IMR-90 (cell line): Measurements from ENCODE around the gene HOXA7. TPM values are rescaled to one million over a fixed set of nuclear protein-coding genes. Genes with fewer than 3 reads are reported as not detected.

Source experiments
- ATAC-seq: fragments of 200-7000 bp; cut with Tn5 transposase; 2 replicates; pipeline ENCODE4 v1.9.1; 2020; ENCODE audit warnings: low read depth, mild to moderate bottlenecking, moderate library complexity
- BruUV-seq: library from RNA; stranded (reverse); fragments of 400-500 nt; replicated peaks from 2 replicates; lab custom pipeline; 2021; lab: Mats Ljungman, UMichigan
- CTCF ChIA-PET: fragments of 300-600 bp; formaldehyde crosslinking; extraction: SDS; loops from one replicate; lab custom pipeline; 2021; ENCODE audit warnings: antibody characterized with exemption; lab: Yijun Ruan, JAX
- POLR2A ChIA-PET: fragments of 300-600 bp; sonication (Branson Sonifier 250); formaldehyde crosslinking; loops from one replicate; lab custom pipeline; 2022; ENCODE audit warnings: antibody characterized with exemption; ENCODE audit not compliant: unreplicated experiment; lab: Charles Lee
- DNase-seq: peaks from one replicate; pipeline ENCODE4 v3.0.0; 2013
- H2AFZ ChIP-seq: replicated peaks from 2 replicates; pipeline ENCODE3; 2013; ENCODE audit warnings: low read length, mild to moderate bottlenecking; ENCODE audit not compliant: poor library complexity
- H2AK5ac ChIP-seq: 2 replicates; pipeline ENCODE4 v1.6.1; 2013; ENCODE audit warnings: low read depth, low read length, inconsistent platforms
- H2AK9ac ChIP-seq: replicated peaks from 2 replicates; pipeline ENCODE3; 2013; ENCODE audit warnings: mild to moderate bottlenecking, low read depth, low read length, moderate library complexity; ENCODE audit not compliant: poor library complexity
- H2BK120ac ChIP-seq: 2 replicates; pipeline ENCODE4 v1.6.1; 2013; ENCODE audit warnings: low read depth, low read length, inconsistent platforms
- H2BK15ac ChIP-seq: 3 replicates; pipeline ENCODE4 v1.6.1; 2013; ENCODE audit warnings: low read depth, low read length, inconsistent platforms
- H2BK20ac ChIP-seq: 2 replicates; pipeline ENCODE4 v1.6.1; 2013; ENCODE audit warnings: low read depth, mild to moderate bottlenecking, inconsistent platforms, low read length, moderate library complexity
- H2BK5ac ChIP-seq: 2 replicates; pipeline ENCODE4 v1.6.1; 2013; ENCODE audit warnings: mild to moderate bottlenecking, low read depth, low read length, inconsistent platforms; ENCODE audit not compliant: poor library complexity, severe bottlenecking
- H3K14ac ChIP-seq: replicated peaks from 2 replicates; pipeline ENCODE4 v1.6.1; 2013; ENCODE audit warnings: low read depth, low read length, inconsistent platforms
- H3K18ac ChIP-seq: 2 replicates; pipeline ENCODE4 v1.6.1; 2013; ENCODE audit warnings: low read depth, low read length, control low read depth
- H3K23ac ChIP-seq: 2 replicates; pipeline ENCODE4 v1.6.1; 2013; ENCODE audit warnings: low read depth, low read length, inconsistent platforms
- H3K27ac ChIP-seq: 2 replicates; pipeline ENCODE4 v1.5.1; 2013; ENCODE audit warnings: mild to moderate bottlenecking, control low read depth, low read length; ENCODE audit not compliant: insufficient read depth
- H3K27me3 ChIP-seq: 2 replicates; pipeline ENCODE4 v1.6.1; 2013; ENCODE audit warnings: low read length; ENCODE audit not compliant: control insufficient read depth, insufficient read depth
- H3K36me3 ChIP-seq: 2 replicates; pipeline ENCODE4 v1.6.1; 2013; ENCODE audit warnings: low read length, mixed read lengths; ENCODE audit not compliant: control insufficient read depth, insufficient read depth
- H3K4ac ChIP-seq: 2 replicates; pipeline ENCODE4 v1.6.1; 2013; ENCODE audit warnings: low read depth, low read length, inconsistent platforms
- H3K4me1 ChIP-seq: 2 replicates; pipeline ENCODE4 v1.6.1; 2013; ENCODE audit warnings: low read length, mixed read lengths; ENCODE audit not compliant: control insufficient read depth, insufficient read depth
- H3K4me2 ChIP-seq: 2 replicates; pipeline ENCODE4 v1.6.1; 2013; ENCODE audit warnings: low read depth, mild to moderate bottlenecking, control low read depth, low read length, moderate library complexity
- H3K4me3 ChIP-seq: 2 replicates; pipeline ENCODE4 v1.5.1; 2013; ENCODE audit warnings: low read depth, mild to moderate bottlenecking, control low read depth, low read length, moderate library complexity; ENCODE audit not compliant: insufficient read depth
- H3K56ac ChIP-seq: 2 replicates; pipeline ENCODE4 v1.6.1; 2013; ENCODE audit warnings: low read length, inconsistent platforms; ENCODE audit not compliant: insufficient read depth; ENCODE audit errors: extremely low read depth
- H3K79me1 ChIP-seq, 2 experiments: 2 replicates each; pipeline ENCODE4 v1.6.1; 2013; ENCODE audit warnings: low read length in 2 of 2, inconsistent platforms in 1 of 2, low read depth in 1 of 2
- H3K9ac ChIP-seq: 2 replicates; pipeline ENCODE4 v1.6.1; 2013; ENCODE audit warnings: low read depth, low read length, control low read depth
- H3K9me1 ChIP-seq: 2 replicates; pipeline ENCODE4 v1.6.1; 2013; ENCODE audit warnings: low read length, inconsistent platforms; ENCODE audit not compliant: insufficient read depth
- H3K9me3 ChIP-seq: 2 replicates; pipeline ENCODE4 v1.6.1; 2013; ENCODE audit warnings: low read length; ENCODE audit not compliant: control insufficient read depth, insufficient read depth
- H4K20me1 ChIP-seq: 2 replicates; pipeline ENCODE4 v1.6.1; 2013; ENCODE audit warnings: low read length, inconsistent platforms; ENCODE audit not compliant: insufficient read depth
- H4K5ac ChIP-seq: 2 replicates; pipeline ENCODE4 v1.6.1; 2013; ENCODE audit warnings: mild to moderate bottlenecking, low read depth, low read length, control low read depth
- H4K8ac ChIP-seq, 2 experiments: 2 replicates each; pipeline ENCODE4 v1.6.1; 2013; ENCODE audit warnings: low read depth in 2 of 2, low read length in 2 of 2, control low read depth in 1 of 2, inconsistent platforms in 1 of 2
- H4K91ac ChIP-seq: 2 replicates; pipeline ENCODE4 v1.6.1; 2013; ENCODE audit warnings: low read depth, low read length, inconsistent platforms; ENCODE audit not compliant: insufficient read depth
- CHD1 ChIP-seq: IDR thresholded peaks from 2 replicates; pipeline ENCODE4 v1.6.1; 2012; ENCODE audit warnings: low read depth, low read length, improper control_type of control experiment
- CTCF ChIP-seq: conservative IDR thresholded peaks from 2 replicates; pipeline ENCODE4 v1.5.1; 2012; ENCODE audit warnings: mild to moderate bottlenecking, low read depth, low read length, improper control_type of control experiment
- MAZ ChIP-seq: IDR thresholded peaks from 2 replicates; pipeline ENCODE4 v1.6.1; 2012; ENCODE audit warnings: low read depth, mild to moderate bottlenecking, low read length, improper control_type of control experiment, moderate library complexity, borderline replicate concordance
- NFE2L2 ChIP-seq: fragments of 150-350 bp; IDR thresholded peaks from 2 replicates; pipeline ENCODE4 v1.6.1; 2016; ENCODE audit warnings: low read depth, mild to moderate bottlenecking, low read length
- POLR2A ChIP-seq: IDR thresholded peaks from 2 replicates; pipeline ENCODE4 v1.6.1; 2012; ENCODE audit warnings: mild to moderate bottlenecking, low read depth, low read length
- RCOR1 ChIP-seq: IDR thresholded peaks from 2 replicates; pipeline ENCODE4 v1.6.1; 2012; ENCODE audit warnings: mild to moderate bottlenecking, low read length, improper control_type of control experiment; ENCODE audit not compliant: insufficient replicate concordance
- SMC3 ChIP-seq: fragments of 150-350 bp; IDR thresholded peaks from 2 replicates; pipeline ENCODE4 v1.6.1; 2016; ENCODE audit warnings: low read depth, mild to moderate bottlenecking, antibody characterized with exemption, low read length, moderate library complexity
- WGBS, 2 experiments: methylation state at CpG; one replicate each; pipeline versions ENCODE4 v1.1.5 to v1.1.7; 2013; ENCODE audit warnings: missing lambda C conversion rate in 2 of 2; ENCODE audit not compliant: insufficient read length in 1 of 2; ENCODE audit errors: extremely low coverage in 2 of 2; 5-methylcytosine and 5-hydroxymethylcytosine counted together
- dilution Hi-C: fragments of 300-500 bp; cut with HindIII; formaldehyde crosslinking; loops from one replicate; pipeline ENCODE4 v1.14.3; 2018; ENCODE audit warnings: low sequenced_read_pairs; ENCODE audit not compliant: unreplicated experiment
- in situ Hi-C: fragments of 300-500 bp; cut with MboI; formaldehyde crosslinking; loops from 3 replicates; pipeline ENCODE4 v1.14.3; 2019; ENCODE audit warnings: low sequenced_read_pairs, inconsistent platforms, mixed read lengths
- intact Hi-C: fragments of 100-400 bp; cut with micrococcal nuclease; formaldehyde crosslinking; loops from 2 replicates; pipeline ENCODE4 v1.10.0; 2022
- polyA plus RNA-seq, 3 experiments: library from polyadenylated mRNA; depleted of rRNA; stranded (reverse); fragments of >200 nt; gene quantifications; 2 replicates each; pipeline ENCODE4 v1.2.3, GENCODE V29; 2012; ENCODE audit warnings: low replicate concordance in 1 of 3
- total RNA-seq: library from RNA; depleted of rRNA; stranded (reverse); fragments of >200 nt; gene quantifications from 2 replicates; pipeline ENCODE4 v1.2.3, GENCODE V29; 2012

HOXA7 gene
- total and polyA plus RNA-seq, 2 of the 4 experiments (the other 2 are of a cell fraction) = 0.18 to 1.7 TPM

GRCh38 chr7:27121684-27122076 is 34.8 kb downstream of the HOXA7 start:
- WGBS, 2 experiments = 0% methylated on average over 2 of the region's 7 CpGs; no CpG with 5 or more reads in 1 of the 2 experiments
- H3K4me2 ChIP-seq = peak overlapping the region; percentile 95
- no peaks in the 10 kb centered on the region for H3K9me3 ChIP-seq
- peak overlapping the region; percentile 76 for H3K56ac ChIP-seq
- in situ Hi-C loops = no loop called here
- H2AK9ac ChIP-seq = no peak overlapping the region
- H3K14ac ChIP-seq = peak overlapping the region; percentile 94
- peak overlapping the region; percentile 63 for H2BK20ac ChIP-seq
- dilution Hi-C loops = no loop called here
- intact Hi-C loops = loop anchor here (2.0 to 5.0 kb wide), 2 partner anchors 23 to 919 kb away; partner anchors contain the start of genes CBX3 and HNRNPA2B1
- peak overlapping the region; percentile 80 for H3K23ac ChIP-seq
- peak overlapping the region; percentile 88 for H2BK5ac ChIP-seq
- peak overlapping the region; percentile 96 for H4K91ac ChIP-seq
- peak overlapping the region; percentile 90 to 93; a peak in 3 of 4 replicates for H4K8ac ChIP-seq
- peak overlapping the region; percentile 84 for H2AFZ ChIP-seq
- DNase-seq (peak; percentile 23), ATAC-seq (no peak)
- peak overlapping the region; percentile 92 for H4K5ac ChIP-seq
- H3K36me3 ChIP-seq = peaks cover 5% of the 10 kb centered on the region; the same call in 1 of the 2 replicates
- peak overlapping the region; percentile 67 for H3K18ac ChIP-seq
- peak overlapping the region; percentile 64 for H2BK15ac ChIP-seq
- peaks cover 5 to 48% of the 10 kb centered on the region in 2 experiments; a peak in 3 of 4 replicates for H3K79me1 ChIP-seq
- H2BK120ac ChIP-seq = peak overlapping the region; percentile 94
- peaks cover 12% of the 10 kb centered on the region for H3K9me1 ChIP-seq
- H3K4ac ChIP-seq = peak overlapping the region; percentile 98
- TF ChIP-seq MAZ = no peak
- no peak for TF ChIP-seq RCOR1
- TF ChIP-seq SMC3 = no peak
- no peak for TF ChIP-seq CTCF
- TF ChIP-seq CHD1 = peak; percentile 34; the same call in 1 of the 2 replicates
- no peak for TF ChIP-seq POLR2A
- no peak for TF ChIP-seq NFE2L2
- CTCF ChIA-PET = interaction anchor here (0.6 to 1.2 kb wide), 2 partner anchors 23 to 40 kb away, joined by 3 read pairs; no protein-coding TSS in a partner anchor
- no TSS peak for BruUV-seq
- H3K27me3 ChIP-seq = no peaks in the 10 kb centered on the region
- peak overlapping the region; percentile 99 for H3K27ac ChIP-seq
- POLR2A ChIA-PET = interaction anchor here (1.5 kb wide), 1 partner anchor 16 kb away, joined by 3 read pairs; no protein-coding TSS in a partner anchor
- 0 out of 2 replicates have a peak, but pooled peaks cover 2% of the 10 kb centered on the region for H4K20me1 ChIP-seq
- peak overlapping the region; percentile 96 for H3K9ac ChIP-seq
- H2AK5ac ChIP-seq = 0 out of 2 replicates have a peak overlapping the region, but pooled peaks have one; percentile 76
- peaks cover 36% of the 10 kb centered on the region for H3K4me1 ChIP-seq
- H3K4me3 ChIP-seq = peak overlapping the region; percentile 48
